HG02884 (cell line): ENCODE data around the gene SMG7.

Experiments used
- ATAC-seq: cut with Tn5 transposase; IDR thresholded peaks from one replicate; pipeline ENCODE4 v1.9.1; 2021; ENCODE audit warnings: mild to moderate bottlenecking, moderate library complexity; ENCODE audit not compliant: unreplicated experiment

Gene SMG7

DNA sequence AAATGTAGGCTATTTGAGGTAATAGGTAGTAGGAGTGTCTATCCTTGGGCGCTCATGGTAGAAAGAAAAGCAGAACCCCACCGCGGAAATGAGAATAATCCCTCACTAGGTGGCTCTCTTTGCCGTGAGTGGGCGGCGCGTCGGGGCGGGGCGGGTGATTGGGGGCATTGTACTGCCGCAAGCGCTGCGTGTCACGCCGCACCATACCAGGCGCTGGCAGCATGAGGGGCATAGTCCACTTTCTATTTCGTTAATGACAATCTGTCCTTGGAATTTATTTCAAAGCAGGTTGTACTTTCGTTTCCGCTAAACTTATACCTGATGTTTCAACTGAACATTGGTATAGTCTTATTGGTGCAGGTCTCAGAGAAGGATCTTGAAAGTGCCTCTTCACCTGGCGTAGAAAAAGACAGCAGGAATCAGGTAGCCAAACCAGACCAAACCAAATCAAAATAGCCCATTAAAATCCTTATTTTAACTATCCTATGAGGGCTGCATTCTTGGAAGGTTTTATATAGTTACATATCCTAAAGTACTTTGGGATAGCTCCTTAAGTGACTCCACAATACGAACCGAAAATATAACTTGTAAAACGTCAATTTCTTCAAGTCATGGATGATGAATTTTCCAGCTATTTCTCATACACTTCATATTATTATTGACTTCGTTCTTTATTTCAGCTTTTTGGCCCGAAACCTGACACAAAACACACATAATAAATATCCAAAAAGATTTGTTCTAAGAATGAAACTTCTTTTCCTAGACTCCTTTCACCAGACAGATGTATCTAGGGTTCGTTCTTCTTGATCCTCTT, 1.9 kb upstream of the SMG7 start:
- peak; percentile 34 for ATAC-seq

DNA sequence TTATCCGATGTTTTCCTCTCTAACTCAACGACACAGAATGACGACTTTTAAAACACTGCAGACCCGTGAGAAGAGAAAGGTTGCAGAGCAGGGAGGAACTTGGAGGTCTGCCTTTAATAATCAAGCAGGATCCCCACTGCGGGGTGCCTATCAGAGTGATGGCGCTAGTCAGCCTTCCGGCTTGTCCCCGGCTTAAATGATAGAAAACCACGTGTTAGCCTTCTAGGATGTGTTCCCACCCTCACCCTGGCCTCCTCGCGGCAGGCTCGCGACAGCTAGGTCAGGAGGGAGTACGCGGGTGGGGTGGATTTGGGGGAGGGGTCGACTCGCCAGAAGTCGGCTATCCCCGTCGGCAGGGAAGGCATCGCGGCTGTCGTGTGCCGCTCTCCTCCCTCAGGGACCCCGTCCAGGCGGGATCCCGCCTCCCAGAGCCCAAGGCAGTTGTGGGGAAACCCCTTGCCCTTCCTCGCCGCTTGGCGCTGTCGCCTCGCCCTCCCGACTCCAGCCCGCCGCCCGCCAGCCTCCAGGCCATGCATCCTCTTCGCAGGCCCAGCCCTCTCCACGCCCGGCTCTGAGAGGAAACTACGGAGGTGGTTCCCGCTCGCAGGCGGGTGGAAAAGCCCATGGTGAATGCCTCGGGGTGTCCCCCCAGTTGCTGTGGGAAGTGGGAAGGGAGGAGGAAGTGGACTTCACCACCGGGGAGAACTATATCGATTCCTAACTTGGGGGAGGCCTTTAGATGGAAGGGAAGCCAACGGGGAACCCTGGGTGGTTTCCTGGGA, 1.1 kb upstream of the SMG7 start:
- ATAC-seq: peak; percentile 35

DNA sequence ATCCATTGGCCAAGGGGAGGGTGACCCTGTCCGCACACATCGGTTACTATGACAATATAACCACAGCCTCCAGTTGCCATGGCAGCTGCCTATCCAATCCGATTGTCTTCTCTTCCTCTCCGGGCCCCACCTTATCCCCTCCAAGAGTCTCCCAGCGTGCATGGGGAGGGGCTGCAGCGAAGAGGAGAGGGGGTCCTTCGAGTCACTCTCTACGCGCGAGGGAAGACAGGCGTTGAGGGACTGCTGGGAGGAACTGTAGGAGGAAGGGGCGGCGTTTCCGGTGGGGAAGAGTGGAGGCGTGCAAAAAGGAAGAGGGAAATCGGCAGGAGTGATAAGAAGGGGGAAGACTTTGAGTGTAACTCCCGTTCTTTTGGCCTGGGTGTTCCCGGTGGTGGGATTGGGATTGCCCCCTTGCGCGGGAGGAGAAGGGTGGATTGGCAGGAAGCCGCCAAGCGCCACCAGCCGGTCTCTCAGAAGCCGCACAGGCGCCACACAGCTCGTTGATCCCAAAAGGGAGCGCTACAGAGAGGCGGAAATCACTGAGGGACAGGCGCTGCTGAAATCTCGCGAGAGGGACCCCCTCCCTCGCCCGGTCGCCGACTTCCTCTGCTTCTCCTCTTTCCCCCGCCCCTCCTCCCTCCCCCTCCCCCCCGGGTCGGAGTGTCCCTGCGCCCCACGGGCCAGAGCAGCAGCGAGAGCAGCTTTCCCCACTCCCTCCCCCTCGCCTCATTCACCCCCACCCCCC, 384 bp upstream of the SMG7 start:
- peak; percentile 54 for ATAC-seq

DNA sequence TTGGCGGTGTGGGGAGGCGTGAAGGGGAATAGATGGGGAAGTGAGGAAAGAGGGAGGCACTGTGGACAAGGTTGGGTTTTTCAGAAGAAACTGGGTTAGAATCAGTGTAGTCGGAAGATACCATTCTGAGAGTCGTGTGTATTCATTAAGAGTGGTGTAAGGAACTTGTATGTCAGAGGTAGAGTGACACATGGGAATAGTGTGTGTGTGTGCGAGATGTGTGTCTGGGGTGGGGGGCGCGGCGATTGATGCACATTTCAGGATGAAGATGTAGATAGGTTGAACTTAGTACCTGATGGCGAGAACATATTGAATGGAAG, 878 bp downstream of the SMG7 start:
- ATAC-seq: no peak

DNA sequence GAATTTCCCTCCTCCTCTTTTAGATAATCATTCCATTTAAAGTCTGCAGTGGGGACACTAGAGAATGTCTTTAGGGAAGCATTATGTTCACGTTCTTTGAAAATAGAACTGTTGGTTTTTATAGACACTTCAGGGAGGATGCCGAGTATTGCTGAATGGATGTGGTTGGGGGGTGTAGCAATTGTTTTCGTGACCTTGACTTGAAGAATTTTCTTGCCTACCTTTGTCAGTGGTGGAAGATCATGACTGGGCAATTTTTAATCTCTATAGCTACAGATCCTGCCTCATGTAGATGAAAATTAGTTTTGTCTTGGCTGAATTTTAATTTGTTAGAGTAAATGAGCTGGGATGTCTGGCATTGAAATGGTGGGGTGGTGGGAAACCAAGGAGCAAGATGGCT, 3.8 kb downstream of the SMG7 start:
- ATAC-seq: no peak

DNA sequence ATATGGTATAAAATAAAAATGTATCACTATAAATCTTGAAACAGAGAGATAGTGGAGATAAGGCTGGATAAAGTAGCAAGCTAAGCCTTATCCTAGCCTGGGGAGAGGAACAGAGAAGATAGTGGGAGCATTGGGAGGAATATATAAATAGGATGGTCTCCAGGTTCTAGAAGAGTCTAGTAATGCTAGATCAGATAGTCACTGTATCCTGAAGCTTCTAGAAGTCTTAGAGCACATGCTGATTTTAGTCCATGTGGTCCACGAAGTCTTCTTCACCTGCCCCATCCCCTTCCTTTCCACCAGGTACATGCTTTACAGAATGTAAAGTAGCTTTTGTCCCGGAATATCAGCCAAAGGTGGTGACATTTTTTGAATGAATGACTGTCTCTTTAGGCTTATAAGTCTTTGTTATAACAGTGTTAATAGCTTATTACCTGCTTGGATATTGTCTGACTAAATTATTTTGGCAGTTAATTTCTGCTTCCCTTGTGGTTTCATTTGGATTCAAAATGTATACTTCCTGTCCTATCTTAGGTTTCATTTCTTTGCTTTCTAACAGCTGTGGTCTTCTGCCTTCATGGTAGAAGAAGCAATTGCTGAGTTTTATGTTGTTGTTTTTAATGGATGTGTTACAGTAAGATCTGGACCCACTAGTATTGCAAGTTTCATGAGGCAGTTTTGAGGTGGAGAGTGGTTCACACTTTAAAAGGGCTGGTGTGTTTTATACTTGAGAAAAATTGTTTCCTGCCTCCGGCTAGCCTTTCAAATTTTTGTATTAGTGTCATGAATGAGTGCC, 5.9 kb downstream of the SMG7 start:
- peak; percentile 34 for ATAC-seq

DNA sequence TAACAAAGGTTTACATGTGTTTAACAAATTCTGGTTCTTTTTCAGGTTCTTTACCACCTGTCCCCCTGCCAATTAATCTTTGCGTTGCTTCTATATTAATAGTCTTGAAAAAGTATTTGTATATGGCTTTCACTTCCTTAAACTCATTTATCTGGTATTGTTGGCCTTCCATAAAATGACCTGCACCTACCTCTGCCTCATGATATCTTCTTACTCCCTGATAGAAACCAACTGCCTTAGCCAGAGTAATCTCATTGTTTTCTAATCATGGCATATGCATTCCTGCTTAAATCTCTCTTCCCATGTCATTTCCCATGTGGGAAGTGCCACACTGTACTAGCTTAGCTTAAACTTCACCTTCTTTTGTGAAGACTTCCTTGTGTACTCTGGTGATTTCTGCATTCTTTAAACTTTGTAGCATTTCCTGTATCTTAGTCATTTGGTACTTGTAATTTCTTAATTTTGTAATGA, 8.7 kb downstream of the SMG7 start:
- ATAC-seq: peak; percentile 54

DNA sequence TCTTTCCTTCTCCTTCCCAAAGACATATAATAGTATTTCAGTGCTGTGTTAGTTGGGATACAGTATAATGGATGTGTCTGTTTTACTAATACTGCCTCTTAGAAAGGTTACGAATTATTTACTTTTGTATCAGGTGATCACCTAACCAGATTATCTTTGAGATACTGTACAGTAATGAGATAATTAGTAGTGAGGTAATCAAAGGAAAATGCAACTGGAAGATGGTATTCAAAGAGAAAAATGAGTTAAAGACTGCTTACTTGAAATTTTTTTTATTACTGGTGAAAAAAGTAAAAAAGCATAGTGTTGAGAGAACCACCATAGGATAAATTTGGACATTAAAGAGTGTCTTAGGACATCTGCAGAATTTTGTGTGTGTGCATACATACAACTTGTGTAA, 10.9 kb downstream of the SMG7 start:
- ATAC-seq: no peak

DNA sequence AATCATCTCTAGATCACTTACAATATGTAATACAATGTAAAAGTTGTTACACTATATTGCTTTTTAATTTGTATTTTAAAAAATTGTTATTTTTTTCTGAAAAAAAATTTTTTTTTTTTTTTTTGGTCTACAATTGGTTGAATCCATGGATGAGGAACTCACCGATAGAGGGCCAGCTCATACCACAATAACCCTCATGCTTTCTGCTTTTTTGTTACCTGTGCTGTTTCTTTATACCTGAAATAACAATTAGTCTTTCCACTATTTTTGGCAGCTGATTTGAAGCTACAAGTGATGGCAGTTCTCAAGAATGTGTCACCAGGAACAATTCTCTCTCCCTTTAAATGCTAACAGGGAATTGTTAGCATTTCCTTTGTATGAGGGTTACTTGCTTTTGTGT, 12.0 kb downstream of the SMG7 start:
- ATAC-seq: no peak

DNA sequence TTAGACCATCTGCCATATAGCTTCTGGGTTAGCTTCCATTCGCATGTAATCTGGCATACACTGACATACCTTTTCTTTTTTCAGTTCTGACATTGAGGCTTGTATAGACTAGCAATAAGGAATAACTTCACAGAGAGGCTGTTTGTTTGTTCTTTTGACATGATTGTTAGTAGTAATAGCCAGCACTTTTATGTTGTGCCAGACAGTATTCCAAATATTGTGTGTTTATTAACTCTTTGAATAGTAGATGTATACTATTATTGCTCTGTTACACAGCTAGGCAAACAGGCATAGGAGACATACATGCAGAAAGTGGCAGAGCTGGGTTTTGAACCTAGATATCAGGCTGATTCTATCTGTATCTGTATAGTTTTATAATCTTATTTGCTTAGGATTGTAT, 12.6 kb downstream of the SMG7 start:
- ATAC-seq: no peak

DNA sequence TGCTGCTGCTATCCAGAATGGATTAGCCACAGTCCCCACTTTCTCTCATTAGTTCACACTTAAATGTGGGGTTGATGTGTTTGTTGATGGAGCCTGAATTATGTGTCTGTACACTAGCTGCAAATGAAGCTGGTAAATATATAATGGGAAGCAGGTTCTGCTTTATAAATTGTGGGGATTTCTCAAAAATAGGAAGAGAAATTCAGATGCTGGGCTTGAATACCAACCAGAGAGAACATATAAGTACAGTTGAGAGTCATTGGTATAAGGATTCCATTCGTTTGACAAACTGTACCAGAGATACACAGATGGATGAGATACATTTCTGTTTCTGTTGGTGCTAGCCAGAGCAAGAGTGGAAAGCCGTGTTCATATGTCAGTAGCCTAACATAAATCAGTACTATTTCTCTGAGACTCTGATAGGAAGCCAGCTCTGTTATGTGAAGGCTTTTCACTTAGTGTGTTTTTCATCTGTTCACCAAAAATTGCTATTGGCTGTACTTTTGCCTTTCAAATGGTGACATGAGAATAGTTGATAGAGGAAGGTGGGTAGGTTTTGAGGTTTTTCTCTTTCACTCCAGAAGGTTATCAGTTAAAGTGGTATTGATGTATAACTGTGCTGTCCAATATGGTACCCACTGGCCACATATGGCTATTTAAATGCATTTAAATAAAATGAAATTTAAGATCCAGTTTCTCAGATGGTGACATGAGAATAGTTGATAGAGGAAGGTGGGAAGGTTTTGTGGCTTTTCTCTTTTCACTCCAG, 15.6 kb downstream of the SMG7 start:
- no peak for ATAC-seq

DNA sequence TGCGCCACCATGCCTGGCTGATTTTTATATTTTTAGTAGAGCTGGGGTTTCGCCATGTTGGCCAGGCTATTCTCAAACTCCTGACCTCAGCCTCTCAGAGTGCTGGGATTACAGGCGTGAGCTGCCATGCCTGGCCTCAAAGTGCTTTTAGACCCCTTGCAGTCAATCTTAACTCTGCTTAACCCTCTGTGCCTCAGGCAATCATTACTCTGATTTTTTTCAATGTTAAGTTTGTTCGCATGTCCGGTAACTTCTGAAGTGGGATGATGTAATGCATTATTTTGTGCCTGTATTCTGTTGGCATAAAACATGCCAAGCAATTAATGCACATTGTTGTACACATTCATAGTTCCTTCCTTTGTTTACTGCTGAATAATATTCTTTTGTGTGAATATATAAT, 18.6 kb downstream of the SMG7 start:
- ATAC-seq: no peak

DNA sequence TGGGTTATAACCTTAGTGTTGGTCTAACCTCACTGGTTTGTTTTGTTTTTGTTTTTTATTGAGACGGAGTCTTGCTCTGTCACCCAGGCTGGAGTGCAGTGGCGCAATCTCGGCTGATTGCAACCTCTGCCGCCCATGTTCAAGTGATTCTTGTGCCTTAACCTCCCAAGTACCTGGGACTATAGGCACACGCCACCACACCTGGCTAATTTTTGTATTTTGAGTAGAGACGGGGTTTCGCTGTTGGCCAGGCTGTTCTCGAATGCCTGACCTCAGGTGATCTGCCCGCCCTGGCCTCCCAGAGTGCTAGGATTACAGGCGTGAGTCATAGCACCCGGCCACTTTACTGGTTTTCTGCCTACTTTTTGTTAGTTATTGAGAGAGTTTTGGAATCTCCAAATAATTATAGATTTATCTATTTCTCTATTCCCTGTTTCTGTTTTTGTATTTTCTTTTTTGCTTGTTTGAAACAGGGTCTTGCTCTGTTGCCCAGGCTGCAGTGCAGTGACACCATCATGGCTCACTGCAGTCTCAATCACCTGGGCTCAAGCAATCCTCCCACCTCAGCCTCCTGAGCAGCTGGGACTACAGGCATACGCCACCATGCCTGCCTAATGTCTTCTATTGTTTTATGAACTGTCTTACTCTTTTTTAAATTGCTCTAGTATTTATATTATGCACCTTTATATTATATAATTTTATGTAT, 21.4 kb downstream of the SMG7 start:
- no peak for ATAC-seq

DNA sequence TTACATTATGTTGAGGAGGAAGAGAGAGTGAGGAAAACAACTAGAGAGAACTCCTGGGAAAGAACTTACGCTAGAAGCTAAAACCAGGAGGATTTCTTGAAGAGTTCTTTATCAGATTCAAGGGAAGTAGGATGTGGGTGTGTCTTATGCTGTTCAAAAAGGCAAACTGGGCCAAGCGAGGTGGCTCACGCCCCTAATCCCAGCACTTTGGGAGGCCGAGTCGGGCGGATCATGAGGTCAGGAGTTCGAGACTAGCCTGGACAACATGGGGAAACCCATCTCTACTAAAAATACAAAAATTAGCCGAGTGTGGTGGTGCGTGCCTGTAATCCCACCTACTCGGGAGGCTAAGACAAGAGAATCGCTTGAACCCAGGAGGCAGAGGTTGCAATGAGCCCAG, 23.1 kb downstream of the SMG7 start:
- ATAC-seq: no peak

DNA sequence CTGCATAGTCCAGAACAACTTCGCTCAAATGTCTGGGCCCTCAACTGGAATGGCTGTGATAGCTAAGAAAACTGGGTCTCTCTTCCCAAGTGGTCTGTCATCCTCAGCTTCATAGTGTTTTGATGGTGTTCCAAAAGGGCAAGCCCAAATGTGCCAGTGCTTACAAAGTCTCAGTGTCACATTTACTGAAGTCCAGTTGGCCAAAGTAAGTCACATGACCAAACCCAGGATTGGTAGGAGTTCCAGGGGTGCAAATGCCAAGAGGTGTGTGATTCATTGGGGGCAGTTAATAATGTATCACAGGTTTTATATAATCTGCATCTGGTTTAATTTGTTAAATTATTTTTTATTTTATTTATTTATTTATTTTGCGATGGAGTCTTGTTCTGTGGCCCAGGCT, 24.9 kb downstream of the SMG7 start:
- no peak for ATAC-seq

DNA sequence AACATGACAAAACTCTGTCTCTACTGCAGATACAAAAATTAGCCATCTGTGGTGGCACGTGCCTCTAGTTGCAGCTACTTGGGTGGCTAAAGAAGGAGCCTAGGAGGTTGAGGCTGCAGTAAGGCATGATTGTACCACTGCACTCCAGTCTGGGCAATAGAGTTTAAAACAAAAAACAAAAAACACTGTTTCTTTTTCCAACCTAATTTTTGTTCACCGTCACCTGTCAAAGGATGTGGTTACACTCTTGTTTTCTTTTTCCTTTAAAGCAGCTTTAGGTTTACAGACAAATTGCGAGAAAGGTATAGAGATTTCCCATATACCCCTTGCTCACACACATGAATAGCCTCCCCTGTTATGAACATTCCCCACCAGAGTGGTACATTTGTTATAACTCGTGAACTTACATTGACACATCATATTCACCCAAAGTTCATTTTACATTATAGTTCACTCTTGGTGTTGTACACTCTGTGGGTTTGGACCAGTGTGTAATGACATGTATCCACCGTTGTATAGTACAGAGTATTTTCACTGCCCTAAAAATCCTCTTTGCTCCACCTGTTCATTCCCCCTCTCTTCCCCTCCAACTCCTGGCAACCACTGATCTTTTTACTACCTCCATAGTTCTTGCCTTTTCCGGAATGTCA, 26.2 kb downstream of the SMG7 start:
- ATAC-seq: no peak

DNA sequence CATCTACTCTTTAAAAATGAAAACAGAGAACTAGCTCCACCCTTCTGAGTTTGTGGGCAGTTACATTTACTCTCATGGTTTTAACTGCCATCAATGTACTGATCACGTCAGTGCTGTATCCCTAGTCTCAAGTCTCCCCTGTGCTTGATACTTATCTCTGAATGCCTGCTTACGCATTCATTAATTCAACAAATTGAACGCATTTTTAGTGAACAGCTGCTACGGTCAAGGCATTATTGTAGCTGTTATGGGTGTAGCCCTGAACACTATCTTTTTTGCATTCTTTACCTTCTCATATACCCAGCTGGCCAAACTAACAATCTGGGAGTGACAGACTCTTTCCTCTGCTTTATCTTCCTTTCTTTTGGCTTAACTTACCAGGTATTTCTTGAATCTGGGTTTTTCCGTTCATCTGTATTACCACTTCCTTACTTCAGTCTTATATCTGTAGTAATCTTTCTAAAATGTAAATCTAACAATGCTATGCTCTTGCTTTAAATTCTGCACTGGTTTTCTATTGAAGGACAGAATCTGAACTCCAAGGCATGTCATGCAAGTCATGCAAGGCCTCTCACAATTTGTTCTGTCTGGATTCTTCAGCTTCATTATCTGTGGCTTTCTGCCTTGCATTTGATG, 33.3 kb downstream of the SMG7 start:
- ATAC-seq: no peak

DNA sequence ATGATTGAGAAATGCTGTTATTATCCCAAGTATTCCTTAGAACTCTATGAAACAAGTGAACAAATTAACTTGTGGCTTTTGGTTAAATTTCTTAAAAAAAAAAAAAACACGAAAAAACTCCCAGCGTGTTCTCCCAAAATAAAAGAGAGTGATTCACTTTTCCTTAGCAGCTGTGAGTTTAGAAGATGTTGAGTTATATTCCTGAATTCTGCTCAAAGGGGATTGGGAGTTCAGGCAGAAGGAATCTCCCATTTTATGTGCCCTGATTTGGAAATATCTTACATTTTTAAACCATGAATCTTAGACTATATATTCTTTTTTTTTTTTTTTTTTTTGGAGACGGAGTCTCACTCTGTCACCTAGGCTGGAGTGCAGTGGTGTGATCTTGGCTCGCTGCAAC, 34.3 kb downstream of the SMG7 start:
- ATAC-seq: no peak

DNA sequence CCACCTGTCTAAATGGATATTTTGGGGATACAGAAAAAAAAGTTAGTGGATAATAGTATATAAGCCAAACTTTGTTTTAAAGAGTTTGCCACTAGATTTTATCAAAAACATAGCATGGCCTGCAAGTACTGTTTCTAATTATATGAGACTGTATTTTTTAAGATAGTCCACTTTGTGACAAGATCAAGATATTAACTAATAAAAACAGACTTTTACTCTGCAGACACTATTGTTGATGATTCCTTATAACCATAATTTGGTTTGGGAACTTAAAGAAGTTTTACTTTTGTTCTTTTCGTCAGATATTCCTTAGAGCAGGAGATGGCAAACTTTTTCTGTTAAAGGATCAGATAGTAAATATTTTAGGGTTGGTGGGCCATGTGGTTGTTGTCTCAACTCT, 36.4 kb downstream of the SMG7 start:
- ATAC-seq: no peak
